HG03139 (cell line): ENCODE results near the gene KCTD5.
"Not testable (repeated sequence)": the region's sequence is repeated elsewhere in the genome, so short reads cannot be mapped to it uniquely, and the experiment has no call there.

ENCODE experiments used
- ATAC-seq: cut with Tn5 transposase; IDR thresholded peaks from one replicate; pipeline ENCODE4 v1.9.1; 2021; ENCODE audit not compliant: unreplicated experiment

KCTD5 gene, protein sequence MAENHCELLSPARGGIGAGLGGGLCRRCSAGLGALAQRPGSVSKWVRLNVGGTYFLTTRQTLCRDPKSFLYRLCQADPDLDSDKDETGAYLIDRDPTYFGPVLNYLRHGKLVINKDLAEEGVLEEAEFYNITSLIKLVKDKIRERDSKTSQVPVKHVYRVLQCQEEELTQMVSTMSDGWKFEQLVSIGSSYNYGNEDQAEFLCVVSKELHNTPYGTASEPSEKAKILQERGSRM

DNA sequence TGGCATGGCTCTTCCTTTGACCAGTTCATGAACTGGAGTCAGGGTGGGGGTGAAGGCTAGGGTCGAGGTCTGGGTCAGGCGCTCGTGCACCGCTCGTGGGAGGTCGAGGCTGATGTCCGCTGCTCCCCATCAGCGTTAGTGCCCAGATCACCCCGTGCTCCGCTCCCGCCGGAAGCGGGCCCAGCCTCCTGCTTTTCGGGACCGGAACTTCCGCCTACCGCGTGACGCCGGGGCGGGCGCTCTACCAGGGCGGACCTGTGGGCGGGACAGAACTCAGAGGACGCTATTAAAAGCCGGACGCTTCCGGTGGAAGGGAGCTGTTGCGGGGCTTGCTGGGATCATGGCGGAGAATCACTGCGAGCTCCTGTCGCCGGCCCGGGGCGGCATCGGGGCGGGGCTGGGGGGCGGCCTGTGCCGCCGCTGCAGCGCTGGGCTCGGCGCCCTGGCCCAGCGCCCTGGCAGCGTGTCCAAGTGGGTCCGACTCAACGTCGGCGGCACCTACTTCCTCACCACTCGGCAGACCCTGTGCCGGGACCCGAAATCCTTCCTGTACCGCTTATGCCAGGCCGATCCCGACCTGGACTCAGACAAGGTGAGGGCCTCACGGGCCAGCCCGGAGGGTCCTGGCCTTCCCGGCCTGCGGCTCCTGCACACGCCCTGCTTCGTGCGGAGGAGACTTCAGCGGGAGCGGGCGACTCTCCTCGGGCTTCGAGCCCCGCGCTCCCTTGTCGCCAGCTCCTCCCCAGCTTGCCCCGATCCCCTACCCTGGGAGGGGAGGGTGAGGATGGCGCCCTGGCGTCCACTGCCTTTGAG is at the start of gene KCTD5:
Gene KCTD5 (plus strand): TSS at position 315 of the 813 bp plus-strand sequence. CDS start 26 bp downstream, at position 341.
- no peak for ATAC-seq

DNA sequence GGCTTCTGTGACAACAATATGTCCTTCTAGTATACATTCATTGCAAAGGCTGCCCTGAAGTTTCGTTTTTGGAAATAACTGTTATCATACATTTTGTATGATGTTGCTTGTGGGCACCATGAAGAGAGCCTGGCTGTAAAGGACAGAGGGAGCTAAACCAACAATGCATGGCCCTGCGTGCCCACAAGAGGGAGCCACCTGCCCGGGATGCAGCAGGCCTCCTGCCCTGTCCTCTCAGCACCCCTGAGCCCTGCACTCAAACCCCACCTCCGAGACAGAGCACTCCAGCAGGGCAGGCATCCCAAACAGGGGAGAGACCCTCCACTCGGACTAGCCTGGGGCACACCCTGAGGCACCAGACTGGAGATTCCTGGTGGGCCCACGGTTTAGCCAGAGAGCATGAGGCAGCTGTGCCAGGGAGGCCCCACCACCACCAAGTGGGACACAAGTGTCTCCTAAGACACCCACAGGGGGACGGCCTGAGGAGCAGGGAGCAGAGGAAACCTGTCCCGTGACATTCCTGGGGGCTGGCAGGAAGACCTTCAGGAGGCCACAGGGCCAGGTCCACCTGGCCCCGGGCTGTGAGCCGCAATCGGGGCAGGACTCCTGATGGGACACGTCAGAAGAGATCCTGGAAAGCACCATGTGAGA is 43.1 kb upstream of the KCTD5 start:
- not testable (repeated sequence) for ATAC-seq

DNA sequence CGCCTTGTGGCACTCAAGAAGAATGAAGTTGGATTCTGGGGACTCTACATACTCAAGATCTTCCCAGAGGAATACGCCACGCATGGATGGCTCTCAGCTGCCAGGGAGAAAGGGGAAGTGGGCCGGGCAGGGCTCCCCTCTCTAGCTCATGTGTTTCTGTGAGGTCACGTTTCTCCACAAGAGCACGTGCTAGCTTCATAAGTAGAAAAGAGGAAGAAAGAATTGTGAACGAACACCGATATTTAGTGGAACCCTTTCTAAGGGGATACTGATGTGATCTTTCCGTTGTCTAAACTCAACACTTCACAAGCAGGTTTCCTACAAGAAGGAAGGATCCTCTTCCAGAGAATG is 42.6 kb upstream of the KCTD5 start:
- ATAC-seq: not testable (repeated sequence)

DNA sequence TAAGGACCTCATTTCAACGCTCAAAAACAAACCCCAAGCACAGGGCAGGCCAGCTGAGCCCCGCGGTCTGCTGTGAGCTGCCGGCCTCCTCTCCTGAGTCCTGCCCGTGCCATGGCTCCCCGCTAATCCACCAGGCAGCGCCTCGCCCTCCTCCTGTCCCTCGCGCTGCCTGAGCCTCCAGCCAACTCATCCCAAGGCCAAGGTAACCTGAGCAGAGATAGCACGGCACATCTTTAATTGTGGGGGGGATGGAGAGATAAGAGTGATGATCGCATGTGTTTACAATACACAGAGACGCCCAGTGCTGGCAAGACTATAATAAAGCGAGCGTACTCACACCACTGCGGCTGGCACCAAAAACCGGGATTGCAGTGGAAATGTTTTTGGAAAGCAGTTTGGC is 39.8 kb upstream of the KCTD5 start:
- not testable (repeated sequence) for ATAC-seq

DNA sequence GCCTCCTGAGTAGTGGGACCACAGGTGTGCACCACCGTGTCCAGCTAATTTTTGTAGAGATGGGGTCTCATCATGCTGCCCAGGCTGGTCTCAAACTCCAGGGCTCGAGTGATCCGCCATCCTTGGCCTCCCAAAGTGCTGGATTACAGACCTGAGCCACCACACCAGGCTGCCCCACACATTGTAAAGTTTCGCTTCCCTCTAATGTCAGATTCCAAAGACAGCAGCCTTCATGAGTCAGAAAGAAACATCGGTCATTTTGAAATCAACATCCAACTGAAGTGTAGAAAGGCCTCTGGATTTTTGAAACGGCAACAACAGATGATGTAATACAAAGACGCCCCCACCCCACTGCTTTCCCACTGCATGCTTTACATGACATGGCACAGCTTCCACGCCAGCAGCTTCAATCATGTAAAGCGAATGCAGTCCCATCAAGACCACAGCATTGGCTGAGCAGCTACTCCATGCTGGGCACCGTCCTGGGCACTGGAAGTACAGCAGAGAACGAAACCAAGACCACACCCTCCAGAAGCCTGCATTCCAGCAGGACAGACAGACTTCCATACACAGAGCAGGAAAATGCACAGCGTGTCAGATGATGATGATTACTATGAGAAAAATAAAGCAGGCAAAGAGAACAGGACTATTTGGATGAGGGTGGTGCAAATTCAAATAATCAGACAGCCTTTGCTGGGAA is 37.4 kb upstream of the KCTD5 start:
- not testable (repeated sequence) for ATAC-seq

DNA sequence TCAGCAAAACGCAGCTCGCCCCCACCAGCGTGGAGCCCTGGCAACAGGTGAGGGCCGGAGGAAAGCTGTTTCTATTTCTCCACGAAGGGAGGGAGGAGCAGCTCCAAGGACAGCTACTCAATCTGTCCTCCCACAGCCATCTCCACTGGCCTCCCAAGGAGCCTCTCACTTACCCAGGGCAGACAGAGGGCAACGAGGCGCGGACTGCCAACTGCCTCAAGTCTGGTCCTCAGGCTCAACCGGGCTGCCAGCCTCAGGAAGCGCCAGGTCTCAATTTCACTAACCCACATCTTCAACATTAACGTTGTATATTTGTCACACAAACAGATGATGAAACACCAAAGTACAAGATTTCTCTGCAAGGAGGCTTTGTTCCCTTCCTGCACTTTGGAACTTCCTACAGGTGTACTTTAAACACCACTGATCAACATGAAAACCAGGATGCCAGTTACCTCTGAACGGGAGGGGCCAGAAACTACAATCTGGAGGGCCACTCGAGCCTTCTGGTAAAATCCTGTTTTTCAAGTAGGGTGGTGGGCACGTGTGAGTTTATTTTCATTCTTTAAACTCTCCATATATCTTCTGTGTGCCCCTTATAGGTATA is 31.0 kb upstream of the KCTD5 start:
- ATAC-seq: not testable (repeated sequence)

DNA sequence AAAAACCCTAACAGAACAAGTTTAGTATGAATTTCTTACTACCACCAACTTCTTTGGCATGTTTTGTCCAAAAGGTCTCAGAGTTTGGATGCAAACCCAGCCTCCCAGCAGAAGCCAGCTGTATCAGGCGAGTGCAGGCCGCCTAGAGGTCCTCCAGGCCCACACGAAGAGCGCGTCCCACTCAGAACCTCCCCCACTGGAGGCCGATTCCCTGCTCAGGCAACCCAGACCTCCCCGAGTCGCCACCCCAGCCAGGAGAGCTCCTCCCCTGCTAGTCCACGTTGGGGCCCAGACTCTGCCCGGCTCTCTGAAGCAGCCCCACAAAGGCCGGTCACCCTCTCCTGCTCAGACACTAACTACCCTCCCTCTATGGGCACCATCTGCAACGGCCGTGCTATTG is 28.4 kb upstream of the KCTD5 start:
- ATAC-seq: not testable (repeated sequence)

DNA sequence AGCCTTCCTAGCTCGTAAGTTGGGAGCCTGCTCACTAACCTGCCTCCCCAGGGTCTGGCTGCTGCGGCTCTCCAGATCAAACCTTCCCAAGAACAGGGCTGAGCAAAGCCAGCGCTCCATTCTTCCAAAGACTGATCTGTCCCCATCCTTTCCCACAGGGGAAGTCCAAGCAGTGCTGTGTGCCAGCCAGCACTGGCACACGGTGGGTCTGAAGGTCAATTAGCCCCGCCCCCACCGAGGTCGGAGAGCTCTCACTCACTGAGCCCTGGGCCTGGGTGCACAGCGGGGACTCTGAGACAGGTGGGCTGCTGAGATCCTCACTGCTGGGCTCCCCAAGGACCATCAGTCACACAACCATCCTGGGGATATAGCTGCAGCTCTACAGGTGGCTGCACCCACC is 27.4 kb upstream of the KCTD5 start:
- ATAC-seq: not testable (repeated sequence)

DNA sequence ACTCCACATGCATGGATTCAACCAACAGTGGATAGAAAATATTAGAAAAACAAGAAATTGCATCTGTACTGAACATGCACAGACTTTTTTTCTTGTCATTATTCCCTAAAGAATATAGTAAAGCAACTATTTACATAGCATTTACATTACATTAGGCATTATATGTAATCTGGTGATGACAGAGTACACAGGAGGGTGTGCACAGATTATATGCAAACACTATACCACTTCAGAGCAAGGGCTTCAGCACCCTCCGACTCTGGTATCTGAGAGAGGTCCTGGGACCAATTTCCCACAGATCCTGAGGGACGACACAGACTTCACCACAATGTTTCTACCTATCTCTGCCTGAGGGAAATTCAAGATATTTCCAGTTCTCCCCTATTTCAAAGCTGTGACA is 25.3 kb upstream of the KCTD5 start:
- no peak for ATAC-seq

DNA sequence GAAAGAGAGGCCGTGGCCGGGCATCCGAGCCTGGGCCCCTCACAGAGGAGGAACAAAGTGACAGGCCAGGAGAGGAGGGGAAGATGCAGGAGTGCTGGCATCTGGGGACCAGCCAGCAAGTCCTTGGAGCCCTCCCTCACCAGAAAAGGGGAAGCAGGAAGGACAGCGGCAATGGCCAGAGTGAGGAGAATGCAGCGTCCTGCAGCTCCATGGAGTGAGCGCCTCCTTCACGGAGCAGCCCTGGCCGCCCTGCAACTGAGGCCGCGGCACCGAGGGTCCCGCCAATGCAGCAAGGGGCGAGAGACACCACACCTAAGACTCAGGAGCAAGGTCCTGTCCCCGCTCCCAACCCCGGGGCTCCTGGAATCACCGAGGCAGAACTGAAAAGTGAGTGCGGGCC is 24.5 kb upstream of the KCTD5 start:
- ATAC-seq: not testable (repeated sequence)

DNA sequence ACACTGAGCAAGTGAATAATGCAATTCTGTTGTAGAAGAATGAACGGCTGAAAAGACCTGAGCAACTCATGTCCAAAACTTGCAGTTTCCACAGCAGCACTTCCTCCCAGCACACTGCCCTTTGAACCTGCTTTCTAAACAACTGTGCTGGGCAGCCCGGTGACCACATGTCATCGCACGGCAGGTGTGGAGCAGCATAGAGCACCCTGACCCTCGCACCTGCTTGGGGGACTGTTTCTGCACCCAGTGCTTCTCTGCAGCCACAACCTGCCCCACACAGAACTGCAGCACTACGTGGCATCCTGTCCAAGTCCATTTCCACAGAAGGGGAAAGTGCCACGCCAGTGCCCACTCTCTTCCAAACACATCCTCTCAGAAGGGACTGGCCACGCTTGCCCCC is 22.8 kb upstream of the KCTD5 start:
- not testable (repeated sequence) for ATAC-seq

DNA sequence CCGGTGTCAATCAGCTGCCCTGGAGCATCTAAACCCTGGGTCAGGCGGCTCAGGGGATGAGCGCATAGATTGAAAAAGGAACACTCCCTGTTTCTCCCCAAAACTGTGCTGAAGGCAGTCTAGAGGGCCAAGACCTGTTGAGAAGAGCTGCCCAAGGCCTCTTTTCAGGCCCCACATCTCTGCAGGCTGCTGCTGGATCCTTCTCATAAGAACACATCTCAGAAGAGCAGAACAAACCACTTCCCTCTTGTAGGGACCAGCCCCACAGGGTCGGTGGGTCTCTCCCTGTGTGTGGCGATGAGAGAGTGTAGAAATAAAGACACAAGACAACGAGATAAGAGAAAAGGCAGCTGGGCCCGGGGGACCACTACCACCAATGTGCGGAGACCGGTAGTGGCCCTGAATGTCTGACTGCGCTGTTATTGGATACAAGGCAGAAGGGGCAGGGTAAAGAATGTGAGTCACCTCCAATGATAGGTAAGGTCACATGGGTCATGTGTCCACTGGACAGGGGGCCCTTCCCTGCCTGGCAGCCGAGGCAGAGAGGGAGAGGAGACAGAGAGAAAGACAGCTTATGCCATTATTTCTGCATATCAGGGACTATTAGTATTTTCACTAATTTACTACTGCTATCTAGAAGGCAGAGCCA is 22.2 kb upstream of the KCTD5 start:
- ATAC-seq: not testable (repeated sequence)

DNA sequence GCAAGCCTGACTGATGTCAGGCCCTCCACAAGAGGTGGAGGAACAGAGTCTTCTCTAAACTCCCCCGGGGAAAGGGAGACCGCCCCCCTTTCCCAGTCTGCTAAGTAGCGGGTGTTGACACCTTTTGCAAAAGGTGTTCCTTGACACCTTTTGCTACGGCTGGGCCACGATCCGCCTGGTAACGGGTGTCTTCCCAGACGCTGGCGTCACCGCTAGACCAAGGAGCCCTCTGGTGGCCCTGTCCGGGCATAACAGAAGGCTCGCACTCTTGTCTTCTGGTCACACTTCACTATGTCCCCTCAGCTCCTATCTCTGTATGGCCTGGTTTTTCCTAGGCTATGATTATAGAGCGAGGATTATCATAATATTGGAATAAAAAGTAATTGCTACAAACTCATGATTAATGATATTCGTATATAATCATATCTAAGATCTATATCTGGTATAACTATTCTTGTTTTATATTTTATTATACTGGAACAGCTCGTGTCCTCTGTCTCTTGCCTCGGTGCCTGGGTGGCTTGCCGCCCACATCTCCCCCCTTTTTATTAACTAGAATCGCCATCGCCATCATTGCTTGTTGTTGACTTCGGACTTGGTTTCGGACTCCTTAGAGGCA is 21.5 kb upstream of the KCTD5 start:
- not testable (repeated sequence) for ATAC-seq

DNA sequence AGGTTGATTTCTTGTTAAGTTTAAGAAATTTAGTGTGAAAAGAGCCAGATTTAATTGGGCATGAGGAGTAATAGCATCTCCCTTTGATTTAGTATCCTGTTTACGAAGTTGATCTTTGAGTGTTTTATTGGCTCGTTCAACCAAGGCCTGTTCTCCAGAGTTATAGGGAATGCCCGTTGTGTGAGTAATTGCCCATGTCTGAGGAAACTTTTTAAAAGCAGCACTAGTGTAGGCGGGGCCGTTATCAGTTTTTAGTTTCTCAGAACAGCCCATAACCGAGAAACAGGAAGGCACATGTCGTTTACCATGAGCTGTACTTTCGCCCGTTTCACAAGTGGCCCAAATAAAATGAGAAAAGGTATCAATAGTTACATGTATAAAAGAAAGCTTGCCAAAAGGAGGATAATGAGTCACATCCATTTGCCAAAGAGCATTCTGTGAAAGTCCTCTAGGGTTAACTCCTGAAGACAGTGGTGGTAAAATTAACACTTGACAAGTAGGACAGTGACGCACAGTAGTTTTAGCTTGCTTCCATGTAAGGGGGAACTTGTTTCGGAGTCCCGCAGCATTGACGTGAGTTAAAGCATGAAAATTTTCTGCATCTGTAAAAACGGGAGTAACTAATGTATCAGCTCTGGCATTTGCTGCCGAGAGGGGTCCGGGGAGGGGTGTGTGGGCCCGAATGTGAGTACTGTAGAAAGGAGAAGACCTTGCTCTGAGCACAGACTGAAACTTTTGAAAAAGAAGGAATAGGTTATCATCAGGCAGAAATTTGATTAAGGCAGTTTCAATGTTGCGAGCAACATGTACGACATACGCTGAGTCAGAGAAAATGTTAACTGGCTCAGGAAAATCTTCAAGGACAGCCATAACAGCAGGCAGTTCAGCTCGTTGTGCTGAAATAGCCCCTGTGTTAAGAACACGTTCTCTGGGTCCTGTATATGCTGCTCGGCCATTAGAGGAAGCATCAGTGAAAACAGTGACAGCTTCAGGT is 18.5 kb upstream of the KCTD5 start:
- ATAC-seq: no peak

DNA sequence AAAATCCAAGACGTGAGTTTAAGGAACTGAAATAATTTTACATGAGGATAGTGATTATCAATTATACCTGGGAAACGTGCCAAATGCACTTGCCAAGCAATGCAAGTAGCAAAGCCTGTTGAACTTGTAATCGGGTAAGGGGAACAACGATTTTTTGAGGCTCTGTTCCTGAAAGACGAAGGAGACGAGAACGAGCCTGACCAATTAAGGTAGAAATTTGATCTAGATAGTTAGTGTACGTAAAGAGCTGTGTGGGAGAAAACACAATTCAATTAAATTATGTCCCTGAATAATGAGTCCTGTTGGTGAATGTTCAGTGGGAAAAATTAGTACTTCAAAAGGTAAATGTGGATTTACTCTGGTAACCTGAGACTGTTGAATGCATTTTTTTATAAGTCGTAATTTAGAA is 17.7 kb upstream of the KCTD5 start:
- no peak for ATAC-seq

DNA sequence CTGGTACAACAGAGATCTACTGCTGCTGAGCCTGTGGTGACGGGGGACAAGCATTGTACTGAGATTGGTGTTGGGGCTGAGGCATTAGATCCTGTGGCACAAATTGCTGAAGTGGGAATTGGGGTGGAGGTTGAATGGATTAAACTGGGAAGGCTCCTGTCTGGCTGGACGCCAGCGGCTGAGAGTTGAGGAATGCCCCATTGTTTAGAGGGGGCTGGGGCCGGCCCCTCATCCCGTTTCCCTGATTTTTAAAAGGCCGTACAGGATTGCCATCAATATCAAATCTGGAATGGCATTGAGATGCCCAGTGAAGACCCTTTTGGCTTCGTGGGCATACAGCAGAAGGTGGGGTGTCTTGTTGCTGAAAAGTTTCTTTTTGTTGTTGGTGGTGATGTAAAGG is 15.7 kb upstream of the KCTD5 start:
- ATAC-seq: not testable (repeated sequence)

DNA sequence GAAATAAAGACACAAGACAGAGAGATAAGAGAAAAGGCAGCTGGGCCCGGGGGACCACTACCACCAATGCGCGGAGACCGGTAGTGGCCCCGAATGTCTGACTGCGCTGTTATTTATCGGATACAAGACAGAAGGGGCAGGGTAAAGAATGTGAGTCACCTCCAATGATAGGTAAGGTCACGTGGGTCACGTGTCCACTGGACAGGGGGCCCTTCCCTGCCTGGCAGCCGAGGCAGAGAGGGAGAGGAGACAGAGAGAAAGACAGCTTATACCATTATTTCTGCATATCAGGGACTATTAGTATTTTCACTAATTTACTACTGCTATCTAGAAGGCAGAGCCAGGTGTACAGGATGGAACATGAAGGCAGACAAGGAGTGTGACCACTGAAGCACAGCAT is 12.7 kb upstream of the KCTD5 start:
- not testable (repeated sequence) for ATAC-seq

DNA sequence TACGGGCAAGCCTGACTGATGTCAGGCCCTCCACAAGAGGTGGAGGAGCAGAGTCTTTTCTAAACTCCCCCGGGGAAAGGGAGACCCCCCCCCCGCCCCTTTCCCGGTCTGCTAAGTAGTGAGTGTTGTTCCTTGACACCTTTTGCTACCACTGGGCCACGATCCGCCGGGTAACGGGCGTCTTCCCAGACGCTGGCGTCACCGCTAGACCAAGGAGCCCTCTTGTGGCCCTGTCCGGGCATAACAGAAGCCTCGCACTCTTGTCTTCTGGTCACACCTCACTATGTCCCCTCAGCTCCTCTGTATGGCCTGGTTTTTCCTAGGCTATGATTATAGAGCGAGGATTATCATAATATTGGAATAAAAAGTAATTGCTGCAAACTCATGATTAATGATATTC is 12.3 kb upstream of the KCTD5 start:
- not testable (repeated sequence) for ATAC-seq

DNA sequence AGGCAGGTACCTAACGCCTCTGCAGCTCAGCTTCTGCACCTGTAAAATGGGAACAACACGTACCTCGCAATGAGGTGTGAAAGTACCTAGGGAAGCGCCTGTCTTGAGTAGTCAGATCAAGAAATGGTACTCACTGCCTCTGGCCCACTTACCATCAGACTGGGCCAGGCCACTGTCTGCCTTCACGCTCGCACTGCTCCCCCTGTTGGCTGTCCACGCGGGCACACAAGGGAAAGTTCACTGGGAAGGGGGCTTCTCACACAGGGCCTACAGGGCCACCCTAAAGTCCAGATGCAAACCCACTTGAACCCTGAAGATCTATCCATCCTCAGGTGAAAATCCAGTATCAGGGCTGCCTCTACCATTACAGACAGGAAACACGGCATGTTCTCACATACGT is 11.1 kb upstream of the KCTD5 start:
- ATAC-seq: not testable (repeated sequence)
